Measurements from ENCODE around the gene KCTD15. TPM values are rescaled to one million over a fixed set of nuclear protein-coding genes. Genes with fewer than 3 reads are reported as not detected.
A peak's percentile ranks its signal among the peaks of the same experiment; 100 is the strongest.

Gene KCTD15
- total RNA-seq, 1 experiment from 2014 or later, result 41.5 TPM

DNA sequence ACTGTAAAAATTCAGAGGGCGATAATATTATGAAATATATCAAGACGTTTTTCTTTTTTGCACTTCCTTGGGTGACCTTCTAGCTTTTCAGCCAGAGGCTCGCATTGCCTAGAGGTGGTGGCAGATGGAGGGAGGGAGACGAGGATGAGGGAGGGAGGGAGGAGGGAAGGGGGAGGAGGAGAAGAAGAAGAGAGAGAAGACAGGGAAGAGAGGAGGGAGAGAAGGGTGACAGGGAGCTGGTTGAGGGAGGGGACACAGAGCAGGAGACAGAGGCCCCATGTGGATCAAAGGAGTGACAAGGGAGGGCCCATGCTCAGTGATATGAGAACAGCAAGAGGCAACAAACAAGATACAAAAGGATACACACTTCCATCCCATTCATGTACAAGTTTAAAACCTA, 8.0 kb upstream of the KCTD15 start:
- POLR2A ChIA-PET, result no interaction called here

GRCh38 chr19:33789344-33789743, 7.3 kb upstream of the KCTD15 start:
- Mint-ChIP-seq H3K36me3 (no peaks in the 10 kb centered on the region), H3K9me3 (no peaks in the 10 kb centered on the region), H3K4me3 (no peak overlapping the region), H3K27ac (no peak overlapping the region), H3K4me1 (peaks cover 22% of the 10 kb centered on the region), H3K27me3 (ENCODE audit: low read depth) (peaks cover 3% of the 10 kb centered on the region)
- DNase-seq (ENCODE audit: low spot score), result no peak
- ATAC-seq, result no peak
- TF ChIP-seq E2F5 (CRISPR knock-in tag; IDR thresholded peaks at IDR 0.05) (no peak), ZBTB21 (CRISPR knock-in tag; IDR thresholded peaks at IDR 0.05; ENCODE audit: borderline replicate concordance) (no peak), CDX4 (CRISPR knock-in tag; IDR thresholded peaks at IDR 0.05; ENCODE audit: borderline replicate concordance) (no peak), ATF1 (CRISPR knock-in tag; IDR thresholded peaks at IDR 0.05) (no peak), SP1 (CRISPR knock-in tag; conservative IDR thresholded peaks at IDR 0.05) (no peak), PRRX2 (CRISPR knock-in tag; IDR thresholded peaks at IDR 0.05) (no peak), FOXP1 (CRISPR knock-in tag; IDR thresholded peaks at IDR 0.05; ENCODE audit: borderline replicate concordance) (no peak), ZNF423 (CRISPR knock-in tag; IDR thresholded peaks at IDR 0.05) (no peak)
- TF ChIP-seq, protein P1, sequence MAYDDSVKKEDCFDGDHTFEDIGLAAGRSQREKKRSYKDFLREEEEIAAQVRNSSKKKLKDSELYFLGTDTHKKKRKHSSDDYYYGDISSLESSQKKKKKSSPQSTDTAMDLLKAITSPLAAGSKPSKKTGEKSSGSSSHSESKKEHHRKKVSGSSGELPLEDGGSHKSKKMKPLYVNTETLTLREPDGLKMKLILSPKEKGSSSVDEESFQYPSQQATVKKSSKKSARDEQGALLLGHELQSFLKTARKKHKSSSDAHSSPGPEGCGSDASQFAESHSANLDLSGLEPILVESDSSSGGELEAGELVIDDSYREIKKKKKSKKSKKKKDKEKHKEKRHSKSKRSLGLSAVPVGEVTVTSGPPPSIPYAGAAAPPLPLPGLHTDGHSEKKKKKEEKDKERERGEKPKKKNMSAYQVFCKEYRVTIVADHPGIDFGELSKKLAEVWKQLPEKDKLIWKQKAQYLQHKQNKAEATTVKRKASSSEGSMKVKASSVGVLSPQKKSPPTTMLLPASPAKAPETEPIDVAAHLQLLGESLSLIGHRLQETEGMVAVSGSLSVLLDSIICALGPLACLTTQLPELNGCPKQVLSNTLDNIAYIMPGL (CRISPR knock-in tag; IDR thresholded peaks at IDR 0.05), result no peak
- ChIA-PET CTCF (no interaction called here), POLR2A (no interaction called here)

More for the DNA sequence above, 8.0 kb upstream of the KCTD15 start:
- H3K27me3 Mint-ChIP-seq (ENCODE audit: low read depth), result peaks cover 3% of the 10 kb centered on the region
- CTCF ChIA-PET, result interaction anchor here (0.9 to 1.4 kb wide), 4 partner anchors 11 to 357 kb away, joined by 3 to 7 read pairs (median 3); no protein-coding TSS in a partner anchor
- no peak for DNase-seq (ENCODE audit: low spot score)
- TF ChIP-seq PREB (CRISPR knock-in tag; IDR thresholded peaks at IDR 0.05; ENCODE audit: borderline replicate concordance) (no peak), ZNF263 (CRISPR knock-in tag; IDR thresholded peaks at IDR 0.05; ENCODE audit: low read depth) (peak; percentile 59; the same call in 1 of the 2 replicates)
- peaks cover 17% of the 10 kb centered on the region for H3K4me1 Mint-ChIP-seq
- H3K4me3 Mint-ChIP-seq, result no peak overlapping the region
- H3K36me3 Mint-ChIP-seq, result no peaks in the 10 kb centered on the region
- ATAC-seq, result no peak; the same call in 1 of the 2 replicates
- no peak overlapping the region for H3K27ac Mint-ChIP-seq
- H3K9me3 Mint-ChIP-seq, result no peaks in the 10 kb centered on the region

DNA sequence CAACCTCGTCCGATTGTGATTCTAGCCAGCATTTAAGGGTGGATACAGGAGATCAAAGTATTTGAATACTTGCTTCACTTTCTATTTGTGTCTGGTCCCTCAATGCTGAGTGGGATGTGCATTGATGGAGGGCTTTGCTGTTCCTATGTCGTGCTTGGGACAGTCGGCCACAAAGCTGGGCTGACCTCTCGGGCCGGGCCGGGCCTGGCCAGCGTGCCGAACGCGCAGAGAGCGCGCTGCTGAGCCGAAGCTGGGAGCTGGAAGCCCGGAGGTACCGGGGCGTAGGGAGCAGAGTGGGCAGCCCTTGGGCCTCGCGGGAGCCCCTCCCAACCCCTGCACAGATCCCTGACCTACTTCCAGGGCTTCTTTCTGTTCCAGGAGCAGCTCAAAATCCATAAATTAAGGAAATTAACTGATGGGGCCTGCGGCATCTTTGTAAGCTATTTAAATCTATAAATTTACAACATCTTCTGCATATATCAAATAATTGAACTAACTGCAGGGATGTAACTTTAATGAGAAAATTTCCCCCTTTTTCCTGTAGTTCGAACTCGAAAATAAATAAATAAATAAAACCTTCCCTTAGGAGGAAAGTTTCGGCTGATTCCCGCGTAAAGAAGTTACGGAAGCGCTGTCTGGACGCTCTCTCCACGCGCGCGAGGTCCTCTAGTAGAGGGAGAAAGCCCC, 1.8 kb upstream of the KCTD15 start:
- peak; percentile 5; the same call in 1 of the 2 replicates for ATAC-seq
- POLR2A ChIA-PET, result interaction anchor here (0.6 to 1.1 kb wide), 5 partner anchors 25 to 1185 kb away, joined by 3 to 8 read pairs (median 4); no protein-coding TSS in a partner anchor
- CTCF ChIA-PET, result interaction anchor here (0.6 to 2.2 kb wide), 46 partner anchors 8 to 570 kb away, joined by 3 to 53 read pairs (median 4); partner anchors contain the start of genes GPI and PEPD

More for the DNA sequence above, 1.8 kb upstream of the KCTD15 start:
- H3K36me3 Mint-ChIP-seq, result peaks cover 2% of the 10 kb centered on the region
- H3K27me3 Mint-ChIP-seq (ENCODE audit: low read depth), result 0 out of 2 replicates have a peak, but pooled peaks cover 3% of the 10 kb centered on the region
- peak overlapping the region; percentile 68 for H3K4me3 Mint-ChIP-seq
- peak; percentile 54 for DNase-seq (ENCODE audit: low spot score)
- no peak for TF ChIP-seq JUN (CRISPR knock-in tag; IDR thresholded peaks at IDR 0.05)
- TF ChIP-seq E2F5 (CRISPR knock-in tag; IDR thresholded peaks at IDR 0.05), result no peak
- TF ChIP-seq CREB1 (CRISPR knock-in tag; IDR thresholded peaks at IDR 0.05), result no peak
- no peak for TF ChIP-seq ZNF317 (CRISPR knock-in tag; IDR thresholded peaks at IDR 0.05; ENCODE audit: borderline replicate concordance, low read depth)
- TF ChIP-seq TP53 (CRISPR knock-in tag; IDR thresholded peaks at IDR 0.05), result no peak
- no peak for TF ChIP-seq TCF7 (CRISPR knock-in tag; IDR thresholded peaks at IDR 0.05; ENCODE audit: low read depth)
- TF ChIP-seq ZNF263 (CRISPR knock-in tag; IDR thresholded peaks at IDR 0.05; ENCODE audit: low read depth), result no peak
- TF ChIP-seq IRF2 (CRISPR knock-in tag; IDR thresholded peaks at IDR 0.05; ENCODE audit: borderline replicate concordance, low read depth), result no peak
- no peak for TF ChIP-seq JAZF1 (CRISPR knock-in tag; IDR thresholded peaks at IDR 0.05)
- TF ChIP-seq NR2C2 (CRISPR knock-in tag; IDR thresholded peaks at IDR 0.05), result no peak
- peaks cover 37% of the 10 kb centered on the region for H3K4me1 Mint-ChIP-seq
- no peaks in the 10 kb centered on the region for H3K9me3 Mint-ChIP-seq
- no peak overlapping the region for H3K27ac Mint-ChIP-seq

All from WTC11 (cell line).